H9 (cell line): ENCODE results near the gene SLC23A1. TPM values are rescaled to one million over a fixed set of nuclear protein-coding genes. Genes with fewer than 3 reads are reported as not detected.

Experiments
- DNase-seq: peaks from one replicate; pipeline ENCODE4 v3.0.0-alpha.2; 2017
- H2AFZ ChIP-seq: one replicate; pipeline ENCODE4 v1.6.1; 2013; ENCODE audit warnings: mild to moderate bottlenecking, low read length, control low read depth, moderate library complexity
- H2AK5ac ChIP-seq: 2 replicates; pipeline ENCODE4 v1.6.1; 2013; ENCODE audit warnings: low read length, control low read depth, mixed read lengths; ENCODE audit not compliant: insufficient read length
- H2BK120ac ChIP-seq: one replicate; pipeline ENCODE4 v1.6.1; 2013; ENCODE audit warnings: low read depth, mild to moderate bottlenecking, low read length, control low read depth, inconsistent platforms; ENCODE audit not compliant: poor library complexity, severe bottlenecking
- H2BK12ac ChIP-seq: 2 replicates; pipeline ENCODE4 v1.6.1; 2013; ENCODE audit warnings: low read length, control low read depth, mixed read lengths, low read depth; ENCODE audit not compliant: insufficient read length
- H2BK15ac ChIP-seq: 2 replicates; pipeline ENCODE4 v1.6.1; 2013; ENCODE audit warnings: low read depth, low read length, control low read depth
- H2BK20ac ChIP-seq: one replicate; pipeline ENCODE4 v1.6.1; 2013; ENCODE audit warnings: low read depth, mild to moderate bottlenecking, low read length, control low read depth, inconsistent platforms; ENCODE audit not compliant: poor library complexity, severe bottlenecking
- H2BK5ac ChIP-seq: 2 replicates; pipeline ENCODE4 v1.6.1; 2013; ENCODE audit warnings: low read length, control low read depth, mixed read lengths; ENCODE audit not compliant: insufficient read length
- H3K14ac ChIP-seq: 2 replicates; pipeline ENCODE4 v1.6.1; 2013; ENCODE audit warnings: low read length, control low read depth; ENCODE audit not compliant: insufficient read depth
- H3K18ac ChIP-seq: 2 replicates; pipeline ENCODE4 v1.6.1; 2013; ENCODE audit warnings: low read depth, mild to moderate bottlenecking, mixed read lengths, low read length, control low read depth; ENCODE audit not compliant: insufficient read length
- H3K23ac ChIP-seq: 2 replicates; pipeline ENCODE4 v1.6.1; 2013; ENCODE audit warnings: low read length, control low read depth, mixed read lengths, low read depth; ENCODE audit not compliant: insufficient read length
- H3K23me2 ChIP-seq: 2 replicates; pipeline ENCODE4 v1.6.1; 2013; ENCODE audit warnings: low read depth, mild to moderate bottlenecking, mixed read lengths, low read length, control low read depth; ENCODE audit not compliant: insufficient read length, poor library complexity, severe bottlenecking
- H3K27ac ChIP-seq: 2 replicates; pipeline ENCODE4 v1.5.1; 2013; ENCODE audit warnings: low read length, control low read depth, mixed read lengths, low read depth; ENCODE audit not compliant: insufficient read length
- H3K27me3 ChIP-seq: 2 replicates; pipeline ENCODE4 v1.6.1; 2013; ENCODE audit warnings: low read length, control low read depth, inconsistent platforms; ENCODE audit not compliant: insufficient read depth
- H3K4ac ChIP-seq: 2 replicates; pipeline ENCODE4 v1.6.1; 2013; ENCODE audit warnings: low read depth, mild to moderate bottlenecking, control low read depth, inconsistent platforms, low read length, moderate library complexity
- H3K4me1 ChIP-seq: 2 replicates; pipeline ENCODE4 v1.6.1; 2013; ENCODE audit warnings: low read length, control low read depth, inconsistent platforms; ENCODE audit not compliant: insufficient read depth
- H3K4me2 ChIP-seq: 2 replicates; pipeline ENCODE4 v1.6.1; 2013; ENCODE audit warnings: low read length, control low read depth, mixed read lengths; ENCODE audit not compliant: insufficient read length, insufficient read depth
- H3K56ac ChIP-seq: 2 replicates; pipeline ENCODE4 v1.6.1; 2013; ENCODE audit warnings: low read depth, mild to moderate bottlenecking, mixed read lengths, low read length, control low read depth; ENCODE audit not compliant: insufficient read length
- H3K79me1 ChIP-seq: 2 replicates; pipeline ENCODE4 v1.6.1; 2013; ENCODE audit warnings: low read depth, mild to moderate bottlenecking, moderate library complexity, low read length, control low read depth, inconsistent platforms; ENCODE audit not compliant: insufficient read depth, poor library complexity, severe bottlenecking
- H3K79me2 ChIP-seq: 2 replicates; pipeline ENCODE4 v1.6.1; 2013; ENCODE audit warnings: low read length, control low read depth, inconsistent platforms; ENCODE audit not compliant: insufficient read depth
- H3K9ac ChIP-seq: 2 replicates; pipeline ENCODE4 v1.6.1; 2013; ENCODE audit warnings: low read length, control low read depth, mixed read lengths; ENCODE audit not compliant: insufficient read length; ENCODE audit errors: extremely low read depth
- H3K9me3 ChIP-seq: one replicate; pipeline ENCODE4 v1.6.1; 2013; ENCODE audit warnings: low read depth, low read length, inconsistent platforms; ENCODE audit not compliant: control insufficient read depth
- H3T11ph ChIP-seq: one replicate; pipeline ENCODE4 v1.6.1; 2013; ENCODE audit warnings: mild to moderate bottlenecking, low read length, control low read depth, inconsistent platforms
- H4K20me1 ChIP-seq: one replicate; pipeline ENCODE4 v1.6.1; 2013; ENCODE audit not compliant: control insufficient read depth, insufficient read length, insufficient read depth
- H4K5ac ChIP-seq: 2 replicates; pipeline ENCODE4 v1.6.1; 2013; ENCODE audit warnings: low read depth, mild to moderate bottlenecking, mixed read lengths, low read length, control low read depth; ENCODE audit not compliant: insufficient read length
- H4K8ac ChIP-seq: replicated peaks from 2 replicates; pipeline ENCODE4 v1.6.1; 2013; ENCODE audit warnings: low read length, control low read depth, mixed read lengths, low read depth; ENCODE audit not compliant: insufficient read length
- H4K91ac ChIP-seq: 2 replicates; pipeline ENCODE4 v1.6.1; 2013; ENCODE audit warnings: low read depth, mild to moderate bottlenecking, moderate library complexity, mixed read lengths, low read length, control low read depth; ENCODE audit not compliant: insufficient read length
- H3K27ac Mint-ChIP-seq, 3 experiments: 2 replicates in 2 of 3; 3 replicates in 1 of 3; pipeline ENCODE4 v1.8.0; 2020 to 2021; ENCODE audit warnings: mixed read lengths in 3 of 3, mild to moderate bottlenecking in 1 of 3, moderate library complexity in 1 of 3
- H3K27me3 Mint-ChIP-seq: 2 replicates; pipeline ENCODE4 v1.8.0; 2021; ENCODE audit warnings: low read depth, mild to moderate bottlenecking, moderate library complexity, mixed read lengths
- H3K36me3 Mint-ChIP-seq, 3 experiments: 2 replicates in 2 of 3; 3 replicates in 1 of 3; pipeline ENCODE4 v1.8.0; 2020 to 2021; ENCODE audit warnings: low read depth in 3 of 3, mixed read lengths in 3 of 3; ENCODE audit not compliant: insufficient read depth in 1 of 3
- H3K4me1 Mint-ChIP-seq, 2 experiments: 2 replicates each; pipeline ENCODE4 v1.8.0; 2020; ENCODE audit warnings: mixed read lengths in 2 of 2
- H3K4me3 Mint-ChIP-seq, 2 experiments: 2 replicates in 1 of 2; 3 replicates in 1 of 2; pipeline ENCODE4 v1.8.0; 2020 to 2021; ENCODE audit warnings: mild to moderate bottlenecking in 2 of 2, mixed read lengths in 2 of 2, moderate library complexity in 1 of 2
- H3K9me3 Mint-ChIP-seq, 2 experiments: 2 replicates in 1 of 2; 3 replicates in 1 of 2; pipeline ENCODE4 v1.8.0; 2020; ENCODE audit warnings: mild to moderate bottlenecking in 2 of 2, mixed read lengths in 2 of 2, moderate library complexity in 1 of 2
- CTCF ChIP-seq: fragments of 200-600 bp; sonication (generic); conservative IDR thresholded peaks from 3 replicates; pipeline ENCODE4 v1.8.0; 2021; ENCODE audit warnings: antibody characterized with exemption, mild to moderate bottlenecking
- WGBS: extraction: QIAGEN DNeasy Blood & Tissue Kit; methylation state at CpG from one replicate; pipeline ENCODE4 v1.1.7; 2013; ENCODE audit warnings: missing lambda C conversion rate, low lambda C conversion rate, mixed read lengths; ENCODE audit not compliant: insufficient read length; ENCODE audit errors: extremely low coverage; 5-methylcytosine and 5-hydroxymethylcytosine counted together
- total RNA-seq: library from RNA; stranded (reverse); gene quantifications from 2 replicates; pipeline ENCODE4 v1.2.1, GENCODE V29; 2021

The SLC23A1 gene
- total RNA-seq, 1 experiment from 2014 or later: not detected

- no peak overlapping the region for H3T11ph ChIP-seq
- no peak overlapping the region for H3K4ac ChIP-seq
- no CpG with 5 or more reads among the region's 6 CpGs for WGBS
- H2BK15ac ChIP-seq: no peak overlapping the region
- Mint-ChIP-seq H3K4me3 (no peak overlapping the region), H3K27ac (no peak overlapping the region), H3K27me3 (peaks cover 22% of the 10 kb centered on the region), H3K4me1 (peaks cover 17 to 30% of the 10 kb centered on the region in 2 experiments), H3K36me3 (peaks cover 4 to 26% (median 16%) of the 10 kb centered on the region in 3 experiments), H3K9me3 (no peaks in the 10 kb centered on the region)
- H3K23ac ChIP-seq: no peak overlapping the region
- no peaks in the 10 kb centered on the region for H4K20me1 ChIP-seq
- H3K4me1 ChIP-seq: peaks cover 4% of the 10 kb centered on the region; the same call in 1 of the 2 replicates
- H4K5ac ChIP-seq: no peak overlapping the region
- H2BK20ac ChIP-seq: no peak overlapping the region
- H3K27me3 ChIP-seq: peaks cover 8% of the 10 kb centered on the region
- no peak overlapping the region for H3K18ac ChIP-seq
- no peak overlapping the region for H3K27ac ChIP-seq
- H3K56ac ChIP-seq: no peak overlapping the region
- no peak overlapping the region for H2BK12ac ChIP-seq
- H2BK5ac ChIP-seq: no peak overlapping the region
- no peaks in the 10 kb centered on the region for H3K79me1 ChIP-seq
- H3K4me2 ChIP-seq: no peak overlapping the region
- no peak overlapping the region for H2BK120ac ChIP-seq
- DNase-seq: no peak
- H3K9ac ChIP-seq: no peak overlapping the region
- no peak overlapping the region for H4K8ac ChIP-seq
- H3K14ac ChIP-seq: no peak overlapping the region
- H2AFZ ChIP-seq: no peak overlapping the region
- H2AK5ac ChIP-seq: no peak overlapping the region
- TF ChIP-seq CTCF: no peak
- H3K9me3 ChIP-seq: no peaks in the 10 kb centered on the region
- H4K91ac ChIP-seq: no peak overlapping the region
- H3K79me2 ChIP-seq: no peaks in the 10 kb centered on the region
- H3K23me2 ChIP-seq: peaks cover 19% of the 10 kb centered on the region
Measured at GRCh38 chr5:139397921-139398320, 14.8 kb upstream of the SLC23A1 start.
